SK-N-SH (cell line): ENCODE data around the gene LGR4. TPM values are rescaled to one million over a fixed set of nuclear protein-coding genes. Genes with fewer than 3 reads are reported as not detected.

Experiments
- CTCF ChIA-PET: fragments of 300-600, 350-600 bp; formaldehyde crosslinking; extraction: SDS; loops from one replicate; lab custom pipeline; 2021; lab: Yijun Ruan, JAX
- POLR2A ChIA-PET: fragments of 350-600 bp; sonication (Branson Sonifier 250); formaldehyde crosslinking; extraction: SDS; loops from one replicate; lab custom pipeline; 2020; ENCODE audit warnings: antibody characterized with exemption, inconsistent platforms; lab: Yijun Ruan, JAX
- DNase-seq: peaks from one replicate; pipeline ENCODE4 v3.0.0; 2012
- H2AFZ ChIP-seq: fragments of 200-600 bp; sonication (generic); 2 replicates; pipeline ENCODE4 v1.8.1; 2016; ENCODE audit warnings: antibody characterized with exemption, mild to moderate bottlenecking, low read depth
- H3F3A ChIP-seq: fragments of 200-600 bp; sonication (generic); replicated peaks from 2 replicates; pipeline ENCODE3; 2016; ENCODE audit warnings: antibody characterized with exemption, mild to moderate bottlenecking; ENCODE audit not compliant: insufficient read depth
- H3K27ac ChIP-seq, 2 experiments: fragments of 200-500 bp in 1 of 2; fragments of 200-600 bp in 1 of 2; sonication (Bioruptor generic) in 1 of 2; sonication (generic), shearing (Covaris generic) in 1 of 2; 2 replicates each; pipeline versions ENCODE4 v1.5.1 to v1.6.1; 2014 to 2016; ENCODE audit warnings: low read depth in 2 of 2, inconsistent platforms in 1 of 2, low read length in 1 of 2, mild to moderate bottlenecking in 1 of 2, mixed read lengths in 1 of 2
- H3K27me3 ChIP-seq: fragments of 200-600 bp; sonication (generic), shearing (Covaris generic); 2 replicates; pipeline ENCODE4 v1.6.1; 2016; ENCODE audit warnings: mixed run types; ENCODE audit not compliant: insufficient read depth
- H3K36me3 ChIP-seq, 2 experiments: fragments of 200-500 bp in 1 of 2; fragments of 200-600 bp in 1 of 2; sonication (Bioruptor generic) in 1 of 2; sonication (generic) in 1 of 2; replicated peaks in 1 of 2; 2 replicates each; pipeline versions ENCODE3 to v1.5.1; 2014 to 2016; ENCODE audit warnings: low read length in 1 of 2, mild to moderate bottlenecking in 1 of 2; ENCODE audit not compliant: insufficient read depth in 2 of 2, control insufficient read depth in 1 of 2
- H3K4me1 ChIP-seq, 2 experiments: fragments of 200-500 bp in 1 of 2; fragments of 200-600 bp in 1 of 2; sonication (Bioruptor generic) in 1 of 2; sonication (generic), shearing (Covaris generic) in 1 of 2; 2 replicates each; pipeline versions ENCODE4 v1.5.1 to v1.6.1; 2014 to 2016; ENCODE audit warnings: low read depth in 1 of 2, low read length in 1 of 2, mixed run types in 1 of 2; ENCODE audit not compliant: insufficient read depth in 2 of 2, control insufficient read depth in 1 of 2
- H3K4me2 ChIP-seq: fragments of 200-600 bp; sonication (generic), shearing (Covaris generic); 2 replicates; pipeline ENCODE4 v1.6.1; 2017; ENCODE audit warnings: mixed run types
- H3K4me3 ChIP-seq, 2 experiments: fragments of 200-500 bp in 1 of 2; fragments of 200-600 bp in 1 of 2; sonication (Bioruptor generic) in 1 of 2; sonication (generic), shearing (Covaris generic) in 1 of 2; 2 replicates each; pipeline versions ENCODE4 v1.5.1 to v1.8.1; 2014 to 2016; ENCODE audit warnings: low read depth in 2 of 2, inconsistent platforms in 1 of 2, low read length in 1 of 2, mild to moderate bottlenecking in 1 of 2, mixed read lengths in 1 of 2, moderate library complexity in 1 of 2
- H3K79me2 ChIP-seq: fragments of 200-600 bp; sonication (generic); 2 replicates; pipeline ENCODE4 v1.8.1; 2017; ENCODE audit warnings: mild to moderate bottlenecking; ENCODE audit not compliant: insufficient read depth
- H3K9ac ChIP-seq: fragments of 200-600 bp; sonication (generic); 2 replicates; pipeline ENCODE4 v1.6.1; 2017; ENCODE audit warnings: mixed run types
- H3K9me2 ChIP-seq: fragments of 200-600 bp; sonication (generic); 2 replicates; pipeline ENCODE4 v1.6.1; 2017; ENCODE audit warnings: mixed run types
- H3K9me3 ChIP-seq: fragments of 200-600 bp; sonication (generic); 2 replicates; pipeline ENCODE4 v1.6.1; 2017; ENCODE audit warnings: mixed run types, mild to moderate bottlenecking, moderate library complexity
- H4K20me1 ChIP-seq: fragments of 200-600 bp; sonication (generic); 2 replicates; pipeline ENCODE4 v1.6.1; 2017; ENCODE audit warnings: mild to moderate bottlenecking, mixed run types; ENCODE audit not compliant: insufficient read depth
- CHD2 ChIP-seq: fragments of 150-350 bp; IDR thresholded peaks from 2 replicates; pipeline ENCODE4 v1.6.1; 2018; ENCODE audit warnings: low read length; ENCODE audit not compliant: partially characterized antibody
- EZH2phosphoT487 ChIP-seq: fragments of 200-600 bp; sonication (generic); IDR thresholded peaks from 2 replicates; pipeline ENCODE4 v1.6.1; 2017; ENCODE audit warnings: low read depth, mixed run types, mild to moderate bottlenecking, antibody characterized with exemption, moderate library complexity, borderline replicate concordance
- FOSL2 ChIP-seq: IDR thresholded peaks from 2 replicates; pipeline ENCODE4 v1.4.0; 2012; ENCODE audit warnings: low read depth, mild to moderate bottlenecking, moderate library complexity, borderline replicate concordance
- FOXJ3 ChIP-seq: sonication (generic); formaldehyde crosslinking; IDR thresholded peaks from 2 replicates; pipeline ENCODE4 v1.5.1; 2020; ENCODE audit warnings: mild to moderate bottlenecking, missing genetic modification reagents
- FOXM1 ChIP-seq: IDR thresholded peaks from 2 replicates; pipeline ENCODE4 v1.4.0; 2012; ENCODE audit warnings: low read depth, mild to moderate bottlenecking
- GATA2 ChIP-seq: sonication (generic); formaldehyde crosslinking; IDR thresholded peaks from 2 replicates; pipeline ENCODE4 v1.5.0; 2020; ENCODE audit warnings: mild to moderate bottlenecking, missing genetic modification reagents
- MEF2A ChIP-seq: IDR thresholded peaks from 2 replicates; pipeline ENCODE4 v1.4.0; 2012; ENCODE audit warnings: low read depth, borderline replicate concordance
- NFIC ChIP-seq: IDR thresholded peaks from 2 replicates; pipeline ENCODE4 v1.4.0; 2012; ENCODE audit warnings: borderline replicate concordance
- RAD21 ChIP-seq: IDR thresholded peaks from 2 replicates; pipeline ENCODE4 v1.6.1; 2012; ENCODE audit warnings: mild to moderate bottlenecking, low read length
- RFX5 ChIP-seq: IDR thresholded peaks from 2 replicates; pipeline ENCODE4 v1.6.1; 2012; ENCODE audit warnings: mild to moderate bottlenecking, improper control_type of control experiment, low read length
- TCF12 ChIP-seq: IDR thresholded peaks from 2 replicates; pipeline ENCODE4 v1.4.0; 2012
- TEAD4 ChIP-seq: IDR thresholded peaks from 2 replicates; pipeline ENCODE4 v1.4.0; 2012; ENCODE audit warnings: mild to moderate bottlenecking, borderline replicate concordance; ENCODE audit not compliant: insufficient read depth
- YY1 ChIP-seq: IDR thresholded peaks from 2 replicates; pipeline ENCODE4 v1.4.0; 2012; ENCODE audit warnings: low read depth, mild to moderate bottlenecking
- WGBS: methylation state at CpG from one replicate; pipeline ENCODE4 v1.1.6; 2017; ENCODE audit warnings: low lambda C conversion rate; 5-methylcytosine and 5-hydroxymethylcytosine counted together
- polyA plus RNA-seq, 3 experiments: library from polyadenylated mRNA; depleted of rRNA; stranded (reverse); fragments of >200 nt; gene quantifications; 2 replicates each; pipeline ENCODE4 v1.2.3, GENCODE V29; 2012
- TF ChIP-seq, protein P1 (sequence below): IDR thresholded peaks from 2 replicates; pipeline ENCODE4 v1.6.1; 2012; ENCODE audit warnings: mild to moderate bottlenecking, low read depth, low read length, moderate library complexity
- TF ChIP-seq, protein P2 (sequence below): IDR thresholded peaks from 2 replicates; pipeline ENCODE4 v1.4.0; 2012; ENCODE audit warnings: low read depth
- TF ChIP-seq, protein P3 (sequence below): fragments of 150-350 bp; IDR thresholded peaks from 2 replicates; pipeline ENCODE4 v1.6.1; 2017; ENCODE audit warnings: antibody characterized with exemption, low read length, low read depth, borderline replicate concordance
- TF ChIP-seq, protein P4 (sequence below): fragments of 150-350 bp; IDR thresholded peaks from 2 replicates; pipeline ENCODE4 v1.6.1; 2016; ENCODE audit warnings: mild to moderate bottlenecking, low read depth, low read length
- TF ChIP-seq, protein P5 (sequence below): IDR thresholded peaks from 2 replicates; pipeline ENCODE4; 2012

LGR4 gene
- polyA plus RNA-seq, 1 of the 3 experiments (the other 2 are of a cell fraction): 2.6 TPM

DNA sequence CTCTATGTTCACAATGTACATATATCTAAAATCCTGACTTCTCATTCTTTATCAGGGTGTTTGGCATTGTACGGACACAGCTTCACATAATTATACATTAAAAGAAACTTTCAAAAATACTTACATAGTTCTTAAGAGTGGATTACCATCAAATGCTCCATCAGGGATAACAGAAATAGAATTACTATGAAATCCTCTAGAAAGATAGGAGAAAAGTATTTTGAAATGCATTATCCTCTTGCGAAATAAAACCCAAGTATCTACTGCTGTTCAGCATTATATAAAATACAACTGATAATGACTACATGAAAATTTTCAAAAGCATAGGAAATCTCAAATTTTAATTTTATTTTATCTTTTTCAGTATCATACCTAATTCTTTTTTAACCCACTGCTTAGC, 91.8 kb downstream of the LGR4 start:
- no peaks in the 10 kb centered on the region for H4K20me1 ChIP-seq
- no peak overlapping the region for H3K9ac ChIP-seq
- H3K9me2 ChIP-seq: no peaks in the 10 kb centered on the region
- no peak overlapping the region for H3K4me3 ChIP-seq
- H2AFZ ChIP-seq: no peak overlapping the region
- no peak overlapping the region for H3K4me2 ChIP-seq
- no peaks in the 10 kb centered on the region for H3F3A ChIP-seq
- no peaks in the 10 kb centered on the region for H3K9me3 ChIP-seq
- DNase-seq: no peak
- no peaks in the 10 kb centered on the region for H3K27me3 ChIP-seq
- H3K79me2 ChIP-seq: no peaks in the 10 kb centered on the region
- ChIA-PET POLR2A (no interaction called here), CTCF (interaction anchor here (1.0 kb wide), 1 partner anchor 11 kb away, joined by 3 read pairs; no protein-coding TSS in a partner anchor)
- H3K36me3 ChIP-seq: peaks cover 12 to 27% of the 10 kb centered on the region in 2 experiments
- no peak overlapping the region for H3K27ac ChIP-seq
- peaks cover 2 to 15% of the 10 kb centered on the region in 2 experiments; a peak in 3 of 4 replicates for H3K4me1 ChIP-seq
- 96% methylated on average over 2 of the region's 2 CpGs for WGBS
- TF ChIP-seq TEAD4 (no peak), FOXJ3 (CRISPR knock-in tag) (no peak), FOSL2 (no peak), FOXM1 (no peak), YY1 (no peak), RFX5 (no peak), RAD21 (no peak), TCF12 (no peak), MEF2A (no peak), NFIC (no peak), CHD2 (no peak), GATA2 (CRISPR knock-in tag) (no peak), EZH2phosphoT487 (no peak)
- TF ChIP-seq, protein P1, sequence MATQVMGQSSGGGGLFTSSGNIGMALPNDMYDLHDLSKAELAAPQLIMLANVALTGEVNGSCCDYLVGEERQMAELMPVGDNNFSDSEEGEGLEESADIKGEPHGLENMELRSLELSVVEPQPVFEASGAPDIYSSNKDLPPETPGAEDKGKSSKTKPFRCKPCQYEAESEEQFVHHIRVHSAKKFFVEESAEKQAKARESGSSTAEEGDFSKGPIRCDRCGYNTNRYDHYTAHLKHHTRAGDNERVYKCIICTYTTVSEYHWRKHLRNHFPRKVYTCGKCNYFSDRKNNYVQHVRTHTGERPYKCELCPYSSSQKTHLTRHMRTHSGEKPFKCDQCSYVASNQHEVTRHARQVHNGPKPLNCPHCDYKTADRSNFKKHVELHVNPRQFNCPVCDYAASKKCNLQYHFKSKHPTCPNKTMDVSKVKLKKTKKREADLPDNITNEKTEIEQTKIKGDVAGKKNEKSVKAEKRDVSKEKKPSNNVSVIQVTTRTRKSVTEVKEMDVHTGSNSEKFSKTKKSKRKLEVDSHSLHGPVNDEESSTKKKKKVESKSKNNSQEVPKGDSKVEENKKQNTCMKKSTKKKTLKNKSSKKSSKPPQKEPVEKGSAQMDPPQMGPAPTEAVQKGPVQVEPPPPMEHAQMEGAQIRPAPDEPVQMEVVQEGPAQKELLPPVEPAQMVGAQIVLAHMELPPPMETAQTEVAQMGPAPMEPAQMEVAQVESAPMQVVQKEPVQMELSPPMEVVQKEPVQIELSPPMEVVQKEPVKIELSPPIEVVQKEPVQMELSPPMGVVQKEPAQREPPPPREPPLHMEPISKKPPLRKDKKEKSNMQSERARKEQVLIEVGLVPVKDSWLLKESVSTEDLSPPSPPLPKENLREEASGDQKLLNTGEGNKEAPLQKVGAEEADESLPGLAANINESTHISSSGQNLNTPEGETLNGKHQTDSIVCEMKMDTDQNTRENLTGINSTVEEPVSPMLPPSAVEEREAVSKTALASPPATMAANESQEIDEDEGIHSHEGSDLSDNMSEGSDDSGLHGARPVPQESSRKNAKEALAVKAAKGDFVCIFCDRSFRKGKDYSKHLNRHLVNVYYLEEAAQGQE: no peak
- TF ChIP-seq, protein P2, sequence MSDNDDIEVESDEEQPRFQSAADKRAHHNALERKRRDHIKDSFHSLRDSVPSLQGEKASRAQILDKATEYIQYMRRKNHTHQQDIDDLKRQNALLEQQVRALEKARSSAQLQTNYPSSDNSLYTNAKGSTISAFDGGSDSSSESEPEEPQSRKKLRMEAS: no peak
- TF ChIP-seq, protein P3, sequence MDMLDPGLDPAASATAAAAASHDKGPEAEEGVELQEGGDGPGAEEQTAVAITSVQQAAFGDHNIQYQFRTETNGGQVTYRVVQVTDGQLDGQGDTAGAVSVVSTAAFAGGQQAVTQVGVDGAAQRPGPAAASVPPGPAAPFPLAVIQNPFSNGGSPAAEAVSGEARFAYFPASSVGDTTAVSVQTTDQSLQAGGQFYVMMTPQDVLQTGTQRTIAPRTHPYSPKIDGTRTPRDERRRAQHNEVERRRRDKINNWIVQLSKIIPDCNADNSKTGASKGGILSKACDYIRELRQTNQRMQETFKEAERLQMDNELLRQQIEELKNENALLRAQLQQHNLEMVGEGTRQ: no peak
- TF ChIP-seq, protein P4, sequence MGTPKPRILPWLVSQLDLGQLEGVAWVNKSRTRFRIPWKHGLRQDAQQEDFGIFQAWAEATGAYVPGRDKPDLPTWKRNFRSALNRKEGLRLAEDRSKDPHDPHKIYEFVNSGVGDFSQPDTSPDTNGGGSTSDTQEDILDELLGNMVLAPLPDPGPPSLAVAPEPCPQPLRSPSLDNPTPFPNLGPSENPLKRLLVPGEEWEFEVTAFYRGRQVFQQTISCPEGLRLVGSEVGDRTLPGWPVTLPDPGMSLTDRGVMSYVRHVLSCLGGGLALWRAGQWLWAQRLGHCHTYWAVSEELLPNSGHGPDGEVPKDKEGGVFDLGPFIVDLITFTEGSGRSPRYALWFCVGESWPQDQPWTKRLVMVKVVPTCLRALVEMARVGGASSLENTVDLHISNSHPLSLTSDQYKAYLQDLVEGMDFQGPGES: no peak
- TF ChIP-seq, protein P5, sequence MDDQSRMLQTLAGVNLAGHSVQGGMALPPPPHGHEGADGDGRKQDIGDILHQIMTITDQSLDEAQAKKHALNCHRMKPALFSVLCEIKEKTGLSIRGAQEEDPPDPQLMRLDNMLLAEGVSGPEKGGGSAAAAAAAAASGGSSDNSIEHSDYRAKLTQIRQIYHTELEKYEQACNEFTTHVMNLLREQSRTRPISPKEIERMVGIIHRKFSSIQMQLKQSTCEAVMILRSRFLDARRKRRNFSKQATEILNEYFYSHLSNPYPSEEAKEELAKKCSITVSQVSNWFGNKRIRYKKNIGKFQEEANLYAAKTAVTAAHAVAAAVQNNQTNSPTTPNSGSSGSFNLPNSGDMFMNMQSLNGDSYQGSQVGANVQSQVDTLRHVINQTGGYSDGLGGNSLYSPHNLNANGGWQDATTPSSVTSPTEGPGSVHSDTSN: no peak
- TF ChIP-seq, all 33 proteins: peak for 0
